Colonic mucosa (tissue), 4 donors: Measurements from ENCODE around the gene PHOX2A. TPM values are rescaled to one million over a fixed set of nuclear protein-coding genes. Genes with fewer than 3 reads are reported as not detected.

ENCODE experiments used
- DNase-seq: peaks from one replicate; pipeline ENCODE4 v3.0.0-alpha.2; 2020
- H3K27ac ChIP-seq: fragments of 200-600 bp; one replicate; pipeline ENCODE4 v1.8.0; 2021
- H3K27me3 ChIP-seq: fragments of 200-600 bp; one replicate; pipeline ENCODE4 v1.8.0; 2021
- H3K36me3 ChIP-seq: fragments of 200-600 bp; one replicate; pipeline ENCODE4 v1.8.0; 2021
- H3K4me1 ChIP-seq: fragments of 200-600 bp; one replicate; pipeline ENCODE4 v1.8.0; 2021; ENCODE audit warnings: mild to moderate bottlenecking
- H3K4me3 ChIP-seq: fragments of 200-600 bp; one replicate; pipeline ENCODE4 v1.8.0; 2021
- H3K9ac ChIP-seq, 2 donors: one replicate each; pipeline ENCODE4 v1.7.0; 2013; ENCODE audit warnings: control low read depth in 2 of 2, low read depth in 2 of 2, low read length in 2 of 2
- H3K9me3 ChIP-seq: fragments of 200-600 bp; one replicate; pipeline ENCODE4 v1.8.0; 2021
- intact Hi-C: fragments of 100-400 bp; cut with DNase I; formaldehyde crosslinking; loops from one replicate; pipeline ENCODE4 v1.14.1; 2022
- total RNA-seq, 2 donors: library from RNA; stranded (reverse); fragmentation: NEBNext Ultra II Directional in 1 of 2; extraction: Animal tissue kit (Norgen Biotek cat#: 25700) in 1 of 2; gene quantifications; one replicate each; pipeline ENCODE4 v1.2.1, GENCODE V29; 2021
- TF ChIP-seq, protein P1 (sequence below): fragments of 200-600 bp; IDR thresholded peaks from one replicate; pipeline ENCODE4 v1.8.0; 2022; ENCODE audit warnings: antibody characterized with exemption, mild to moderate bottlenecking
- donor health status: healthy.
- donor health status: DM: no; HTN: no; CAD: no.
- donor health status: DM: no; HTN: no; CAD: no.

PHOX2A gene
- total RNA-seq, 2 donors from 2014 or later: 0.27 to 0.37 TPM

DNA sequence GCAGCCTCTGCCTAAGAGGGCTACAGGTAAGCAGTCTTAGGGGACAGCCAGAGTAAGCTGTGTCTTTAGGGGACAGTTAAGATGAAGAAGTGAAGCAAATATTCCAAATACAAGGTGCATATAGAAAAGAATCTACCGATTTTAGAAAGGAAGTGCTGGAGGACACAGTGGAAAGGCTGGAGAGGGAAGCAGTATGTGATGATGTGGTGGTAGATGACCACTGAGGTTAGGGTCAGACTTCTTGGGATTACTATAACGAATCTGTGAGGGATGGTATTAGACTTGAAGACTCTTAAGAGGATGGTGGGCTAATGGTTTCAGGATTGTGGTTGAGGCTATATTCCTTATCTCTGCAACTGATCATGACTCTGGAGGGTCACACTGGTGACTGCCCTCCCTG lies 40.0 kb upstream of the PHOX2A start:
- TF ChIP-seq, protein P1, sequence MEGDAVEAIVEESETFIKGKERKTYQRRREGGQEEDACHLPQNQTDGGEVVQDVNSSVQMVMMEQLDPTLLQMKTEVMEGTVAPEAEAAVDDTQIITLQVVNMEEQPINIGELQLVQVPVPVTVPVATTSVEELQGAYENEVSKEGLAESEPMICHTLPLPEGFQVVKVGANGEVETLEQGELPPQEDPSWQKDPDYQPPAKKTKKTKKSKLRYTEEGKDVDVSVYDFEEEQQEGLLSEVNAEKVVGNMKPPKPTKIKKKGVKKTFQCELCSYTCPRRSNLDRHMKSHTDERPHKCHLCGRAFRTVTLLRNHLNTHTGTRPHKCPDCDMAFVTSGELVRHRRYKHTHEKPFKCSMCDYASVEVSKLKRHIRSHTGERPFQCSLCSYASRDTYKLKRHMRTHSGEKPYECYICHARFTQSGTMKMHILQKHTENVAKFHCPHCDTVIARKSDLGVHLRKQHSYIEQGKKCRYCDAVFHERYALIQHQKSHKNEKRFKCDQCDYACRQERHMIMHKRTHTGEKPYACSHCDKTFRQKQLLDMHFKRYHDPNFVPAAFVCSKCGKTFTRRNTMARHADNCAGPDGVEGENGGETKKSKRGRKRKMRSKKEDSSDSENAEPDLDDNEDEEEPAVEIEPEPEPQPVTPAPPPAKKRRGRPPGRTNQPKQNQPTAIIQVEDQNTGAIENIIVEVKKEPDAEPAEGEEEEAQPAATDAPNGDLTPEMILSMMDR: no peak
- no peak for DNase-seq
- Histone ChIP-seq H3K27ac (no peak overlapping the region), H3K9ac (no peak overlapping the region), H3K4me1 (no peaks in the 10 kb centered on the region), H3K36me3 (no peaks in the 10 kb centered on the region), H3K9me3 (no peaks in the 10 kb centered on the region), H3K4me3 (no peak overlapping the region), H3K27me3 (no peaks in the 10 kb centered on the region)
- intact Hi-C loops: no loop called here

DNA sequence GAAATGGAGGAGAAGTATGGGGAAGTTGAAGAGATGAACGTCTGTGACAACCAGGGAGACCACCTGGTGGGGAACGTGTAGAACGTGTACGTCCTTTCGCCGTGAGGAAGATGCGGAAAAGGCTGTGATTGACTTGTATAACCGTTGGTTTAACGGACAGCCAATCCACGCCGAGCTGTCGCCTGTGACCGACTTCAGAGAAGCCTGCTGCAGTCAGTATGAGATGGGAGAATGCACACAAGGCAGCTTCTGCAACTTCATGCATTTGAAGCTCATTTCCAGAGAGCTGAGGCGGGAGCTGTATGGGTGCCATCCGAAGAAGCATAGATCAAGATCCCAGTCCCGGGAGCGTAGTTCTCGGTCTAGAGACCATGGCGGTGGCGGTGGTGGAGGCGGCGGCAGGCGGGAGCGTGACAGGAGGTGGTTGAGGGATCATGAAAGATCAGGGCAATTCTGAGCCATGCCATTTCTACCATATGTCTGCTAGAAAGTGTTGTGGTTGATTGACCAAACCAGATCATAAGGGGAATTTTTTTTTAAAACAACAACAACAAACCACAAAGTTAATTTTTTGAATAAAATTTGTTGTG lies 36.8 kb upstream of the PHOX2A start:
- Histone ChIP-seq H3K9ac (no peak overlapping the region), H3K36me3 (no peaks in the 10 kb centered on the region), H3K4me1 (no peaks in the 10 kb centered on the region), H3K27me3 (no peaks in the 10 kb centered on the region), H3K9me3 (no peaks in the 10 kb centered on the region), H3K27ac (no peak overlapping the region), H3K4me3 (no peak overlapping the region)
- DNase-seq: no peak
- TF ChIP-seq, protein P1: no peak
- intact Hi-C loops: no loop called here

DNA sequence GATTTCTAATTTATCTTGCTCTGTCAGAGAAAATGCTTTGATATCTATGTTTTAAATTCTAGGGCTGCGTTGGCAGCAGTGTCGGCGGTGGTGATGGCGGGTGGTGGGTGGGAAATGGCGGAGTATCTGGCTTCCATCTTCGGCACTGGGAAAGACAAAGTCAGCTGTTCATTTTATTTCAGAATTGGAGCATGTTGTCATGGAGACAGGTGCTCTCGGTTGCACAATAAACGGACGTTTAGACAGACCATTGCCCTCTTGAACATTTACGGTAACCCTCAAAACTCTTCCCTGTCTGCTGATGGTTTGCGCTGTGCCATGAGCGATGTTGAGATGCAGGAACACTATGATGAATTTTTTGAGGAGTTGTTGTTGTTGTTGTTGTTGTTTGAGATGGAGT lies 36.1 kb upstream of the PHOX2A start:
- Histone ChIP-seq H3K27me3 (no peaks in the 10 kb centered on the region), H3K9me3 (no peaks in the 10 kb centered on the region), H3K36me3 (no peaks in the 10 kb centered on the region), H3K4me3 (no peak overlapping the region), H3K9ac (no peak overlapping the region), H3K4me1 (no peaks in the 10 kb centered on the region), H3K27ac (no peak overlapping the region)
- DNase-seq: no peak
- TF ChIP-seq, protein P1: no peak
- intact Hi-C loops: no loop called here

GRCh38 chr11:72278905-72279304 lies 34.9 kb upstream of the PHOX2A start:
- intact Hi-C loops: no loop called here
- no peak for DNase-seq
- Histone ChIP-seq H3K4me1 (no peaks in the 10 kb centered on the region), H3K36me3 (no peaks in the 10 kb centered on the region), H3K27me3 (no peaks in the 10 kb centered on the region), H3K9me3 (no peaks in the 10 kb centered on the region), H3K27ac (no peak overlapping the region), H3K4me3 (no peak overlapping the region), H3K9ac (no peak overlapping the region)
- TF ChIP-seq, protein P1: no peak

DNA sequence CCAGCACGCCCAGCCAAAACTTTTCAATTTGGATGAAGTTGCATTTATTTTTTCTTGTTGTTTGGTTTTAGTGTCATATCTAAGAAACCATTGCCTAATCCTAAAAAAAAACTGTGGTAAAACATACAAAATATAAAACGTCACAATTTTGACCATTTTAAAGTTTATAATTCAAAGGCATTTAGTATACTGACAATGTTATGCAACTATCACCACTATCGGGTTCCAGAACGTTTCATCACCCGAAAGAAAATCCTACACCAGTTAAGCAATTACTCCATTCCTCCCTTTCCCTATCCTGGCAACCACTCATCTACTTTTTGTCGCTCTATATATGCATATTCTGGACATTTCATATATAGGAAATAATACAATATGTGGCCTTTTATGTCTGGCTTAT lies 30.5 kb upstream of the PHOX2A start:
- no peak for DNase-seq
- H3K4me1 ChIP-seq: no peaks in the 10 kb centered on the region
- no peaks in the 10 kb centered on the region for H3K36me3 ChIP-seq
- H3K27me3 ChIP-seq: no peaks in the 10 kb centered on the region
- no peak overlapping the region for H3K4me3 ChIP-seq
- TF ChIP-seq, protein P1: no peak
- intact Hi-C loops: no loop called here
- H3K27ac ChIP-seq: no peak overlapping the region
- no peak overlapping the region for H3K9ac ChIP-seq
- no peaks in the 10 kb centered on the region for H3K9me3 ChIP-seq
